ENCODE results near the gene ZNF738.

DNA sequence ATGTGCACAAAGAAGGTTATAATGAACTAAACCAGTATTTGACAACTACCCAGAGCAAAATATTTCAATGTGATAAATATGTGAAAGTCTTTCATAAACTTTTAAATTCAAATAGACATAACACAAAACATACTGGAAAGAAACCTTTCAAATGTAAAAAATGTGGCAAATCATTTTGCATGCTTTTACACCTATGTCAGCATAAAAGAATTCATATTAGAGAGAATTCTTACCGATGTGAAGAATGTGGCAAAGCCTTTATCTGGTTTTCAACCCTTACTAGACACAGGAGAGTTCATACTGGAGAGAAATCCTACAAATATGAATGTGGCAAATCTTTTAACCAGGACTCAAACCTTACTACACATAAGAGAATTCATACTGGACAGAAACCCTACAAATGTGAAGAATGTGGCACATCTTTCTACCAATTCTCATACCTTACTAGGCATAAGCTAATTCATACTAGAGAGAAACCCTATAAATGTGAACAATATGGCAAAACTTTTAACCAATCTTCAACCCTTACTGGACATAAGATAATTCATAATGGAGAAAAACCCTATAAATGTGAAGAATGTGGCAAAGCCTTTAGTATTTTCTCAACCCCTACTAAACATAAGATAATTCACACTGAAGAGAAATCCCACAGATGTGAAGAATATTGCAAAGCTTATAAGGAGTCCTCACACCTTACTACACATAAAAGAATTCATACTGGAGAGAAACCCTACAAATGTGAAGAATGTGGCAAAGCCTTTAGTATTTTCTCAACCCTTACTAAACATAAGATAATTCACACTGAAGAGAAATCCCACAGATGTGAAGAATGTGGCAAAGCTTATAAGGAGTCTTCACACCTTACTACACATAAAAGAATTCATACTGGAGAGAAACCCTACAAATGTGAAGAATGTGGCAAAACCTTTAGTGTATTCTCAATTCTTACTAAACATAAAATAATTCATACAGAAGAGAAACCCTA, 64.5 kb downstream of the ZNF738 start:
- TF ChIP-seq FOXP1 (IDR thresholded peaks at IDR 0.05): no peak
- TF ChIP-seq FOXP1 (CRISPR knock-in tag; IDR thresholded peaks at IDR 0.05): no peak
- no peak for TF ChIP-seq POLR2A (IDR thresholded peaks at IDR 0.05; ENCODE audit: insufficient read depth in 1 of 2, low read depth in 2 of 2, low read length in 2 of 2)
- no peak for TF ChIP-seq CREM (IDR thresholded peaks at IDR 0.05)
- TF ChIP-seq CREM (CRISPR knock-in tag; IDR thresholded peaks at IDR 0.05): no peak

Data from HepG2 (cell line).